Stomach (tissue), 4 donors: ENCODE measurements around the gene RPL36.

Experiments
- CTCF ChIP-seq, 7 experiments: fragments of 450-650 bp in 4 of 7; fragments of 200-600 bp in 3 of 7; sonication (generic) in 3 of 7; IDR thresholded peaks; one replicate each; pipeline ENCODE4 v1.5.1; 2016 to 2019; ENCODE audit warnings: antibody characterized with exemption in 7 of 7, control low read depth in 2 of 7, mild to moderate bottlenecking in 1 of 7
- EP300 ChIP-seq: sonication (generic); formaldehyde crosslinking; IDR thresholded peaks from one replicate; pipeline ENCODE4 v1.6.1; 2017; ENCODE audit warnings: antibody characterized with exemption
- POLR2A ChIP-seq, 4 donors: fragments of 450-650 bp; IDR thresholded peaks; one replicate each; pipeline ENCODE4 v1.6.1; 2016; ENCODE audit warnings: antibody characterized with exemption in 4 of 4, control low read depth in 2 of 4, mild to moderate bottlenecking in 1 of 4, moderate library complexity in 1 of 4
- POLR2AphosphoS5 ChIP-seq, 3 donors: sonication (generic); formaldehyde crosslinking; IDR thresholded peaks; one replicate each; pipeline ENCODE4 v1.6.1; 2016; ENCODE audit warnings: antibody characterized with exemption in 3 of 3

- TF ChIP-seq CTCF (IDR thresholded peaks at IDR 0.05) (no peak), EP300 (no peak), POLR2AphosphoS5 (IDR thresholded peaks at IDR 0.05) (no peak), POLR2A (IDR thresholded peaks at IDR 0.05) (no peak)
Observed at GRCh38 chr19:5697890-5698634, 8.0 kb downstream of the RPL36 start.
